Measurements from ENCODE around the gene ICA1L.
"Not testable (repeated sequence)": the region's sequence is repeated elsewhere in the genome, so short reads cannot be mapped to it uniquely, and the experiment has no call there.

ICA1L gene

GRCh38 chr2:202871300-202872141, at the start of gene ICA1L:
Gene ICA1L, minus strand, starts transcription at chr2:202871766. Its CDS starts 42,757 bp downstream, at chr2:202829009.
- peak; percentile 60 for FAIRE-seq
- peak; percentile 43 for DNase-seq (ENCODE audit: extremely low spot score, insufficient read length, low read depth)

- FAIRE-seq: no peak
- no peak for DNase-seq (ENCODE audit: extremely low spot score, insufficient read length, low read depth)
These were observed 47.3 kb upstream of the ICA1L start for GRCh38 chr2:202918860-202919259.

- peak; percentile 18 for FAIRE-seq
- not testable (repeated sequence) for DNase-seq (ENCODE audit: extremely low spot score, insufficient read length, low read depth)
These were observed 41.0 kb upstream of the ICA1L start for GRCh38 chr2:202912342-202913201.

GRCh38 chr2:202911512-202912341, 40.2 kb upstream of the ICA1L start, which contains the start of the genes CARF and WDR12:
Gene CARF, plus strand, starts transcription at chr2:202912275. Its CDS starts 29,628 bp downstream, at chr2:202941903.
Gene WDR12, minus strand, starts transcription at chr2:202911673. Its CDS starts 197 bp downstream, at chr2:202911476.
- FAIRE-seq: peak; percentile 93
- peak; percentile 81 for DNase-seq (ENCODE audit: extremely low spot score, insufficient read length, low read depth)

- DNase-seq (ENCODE audit: extremely low spot score, insufficient read length, low read depth): no peak
- FAIRE-seq: no peak
These were observed 39.6 kb upstream of the ICA1L start for GRCh38 chr2:202911203-202911511.

GRCh38 chr2:202910698-202911097, 39.1 kb upstream of the ICA1L start:
- FAIRE-seq (no peak), DNase-seq (ENCODE audit: extremely low spot score, insufficient read length, low read depth) (no peak)

- not testable (repeated sequence) for FAIRE-seq; DNase-seq (ENCODE audit: extremely low spot score, insufficient read length, low read depth)
These were observed 38.7 kb upstream of the ICA1L start for GRCh38 chr2:202910250-202910649.

GRCh38 chr2:202909394-202910192, 38.0 kb upstream of the ICA1L start:
- DNase-seq (ENCODE audit: extremely low spot score, insufficient read length, low read depth) (no peak), FAIRE-seq (no peak)

GRCh38 chr2:202908186-202908585, 36.6 kb upstream of the ICA1L start:
- FAIRE-seq: no peak
- DNase-seq (ENCODE audit: extremely low spot score, insufficient read length, low read depth): no peak

GRCh38 chr2:202905507-202905906, 33.9 kb upstream of the ICA1L start:
- FAIRE-seq; DNase-seq (ENCODE audit: extremely low spot score, insufficient read length, low read depth): not testable (repeated sequence)

GRCh38 chr2:202885190-202885589, 13.6 kb upstream of the ICA1L start:
- DNase-seq (ENCODE audit: extremely low spot score, insufficient read length, low read depth): no peak
- no peak for FAIRE-seq

GRCh38 chr2:202883987-202884675, 12.6 kb upstream of the ICA1L start:
- DNase-seq (ENCODE audit: extremely low spot score, insufficient read length, low read depth) (no peak), FAIRE-seq (peak; percentile 12)

GRCh38 chr2:202881570-202881969, 10.0 kb upstream of the ICA1L start:
- FAIRE-seq (no peak), DNase-seq (ENCODE audit: extremely low spot score, insufficient read length, low read depth) (no peak)

- DNase-seq (ENCODE audit: extremely low spot score, insufficient read length, low read depth) (no peak), FAIRE-seq (no peak)
These were observed 6.1 kb upstream of the ICA1L start for GRCh38 chr2:202877699-202878098.

GRCh38 chr2:202870431-202871299, 901 bp downstream of the ICA1L start:
- FAIRE-seq (peak; percentile 87), DNase-seq (ENCODE audit: extremely low spot score, insufficient read length, low read depth) (peak; percentile 52)

GRCh38 chr2:202861987-202862386, 9.6 kb downstream of the ICA1L start:
- FAIRE-seq (no peak), DNase-seq (ENCODE audit: extremely low spot score, insufficient read length, low read depth) (no peak)

GRCh38 chr2:202858601-202859000, 13.0 kb downstream of the ICA1L start:
- DNase-seq (ENCODE audit: extremely low spot score, insufficient read length, low read depth): no peak
- no peak for FAIRE-seq

- not testable (repeated sequence) for DNase-seq (ENCODE audit: extremely low spot score, insufficient read length, low read depth); FAIRE-seq
These were observed 22.2 kb downstream of the ICA1L start for GRCh38 chr2:202849343-202849742.
